Glomerular endothelial cell (primary cell): ENCODE measurements around the gene SBK1. TPM values are rescaled to one million over a fixed set of nuclear protein-coding genes. Genes with fewer than 3 reads are reported as not detected.

Experiments used
- DNase-seq: peaks from one replicate; pipeline ENCODE4 v3.0.0-alpha.2; 2011; ENCODE audit warnings: low read depth, low spot score; ENCODE audit errors: extremely low read depth
- total RNA-seq: library from RNA; depleted of rRNA; stranded (reverse); fragments of >200 nt; gene quantifications from 2 replicates; pipeline ENCODE4 v1.2.3, GENCODE V29; 2015

The SBK1 gene
- total RNA-seq, 1 donor from 2014 or later: 0.23 TPM

DNA sequence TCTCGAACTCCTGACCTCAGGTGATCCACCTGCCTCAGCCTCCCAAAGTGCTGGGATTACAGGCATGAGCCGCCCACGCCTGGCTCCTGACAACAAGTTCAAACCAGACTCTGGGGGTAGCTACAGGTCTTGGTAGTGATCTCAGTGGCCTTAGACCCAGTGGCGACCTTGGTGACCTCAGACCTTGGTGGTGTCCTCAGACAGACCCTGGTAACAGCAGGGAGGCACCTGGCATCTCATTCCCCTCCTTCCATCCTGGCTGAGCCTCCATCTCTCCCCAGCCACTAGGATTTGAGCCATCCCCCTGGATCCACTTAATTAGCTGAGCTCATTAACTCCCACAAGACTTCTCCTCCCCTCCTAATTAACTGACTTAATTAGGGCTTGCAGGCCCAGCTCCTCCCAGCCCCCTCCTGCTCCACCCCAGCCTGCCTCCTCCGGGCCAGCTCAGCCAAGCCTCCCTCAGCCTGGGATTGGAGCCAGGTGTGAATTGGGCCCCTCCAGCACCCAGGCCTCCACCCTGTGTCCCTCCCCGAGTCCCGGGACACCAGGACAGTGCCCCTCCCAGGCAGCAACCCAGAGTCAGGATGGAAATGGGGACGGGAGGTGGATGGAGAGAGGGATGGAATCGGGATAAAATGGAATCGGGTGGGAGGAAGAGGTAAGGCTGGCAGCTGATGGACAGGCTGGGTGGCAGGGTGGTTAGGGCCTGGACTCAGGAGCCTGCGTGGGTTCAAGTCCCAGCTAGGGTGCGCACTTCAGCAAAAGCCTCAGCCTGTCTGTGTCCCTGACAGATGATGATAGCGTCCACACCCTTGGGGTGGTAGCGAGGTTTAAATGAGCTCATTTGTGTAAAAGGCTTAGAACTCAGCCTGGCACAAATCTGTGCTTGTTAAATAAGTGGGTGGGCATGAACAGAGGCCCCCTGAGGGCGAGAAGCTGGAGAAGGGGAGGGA is 11.2 kb upstream of the SBK1 start:
- no peak for DNase-seq

- DNase-seq: no peak
These were observed 10.3 kb upstream of the SBK1 start for GRCh38 chr16:28282045-28282444.

- DNase-seq: no peak
These were observed 9.2 kb upstream of the SBK1 start for GRCh38 chr16:28283173-28283572.

DNA sequence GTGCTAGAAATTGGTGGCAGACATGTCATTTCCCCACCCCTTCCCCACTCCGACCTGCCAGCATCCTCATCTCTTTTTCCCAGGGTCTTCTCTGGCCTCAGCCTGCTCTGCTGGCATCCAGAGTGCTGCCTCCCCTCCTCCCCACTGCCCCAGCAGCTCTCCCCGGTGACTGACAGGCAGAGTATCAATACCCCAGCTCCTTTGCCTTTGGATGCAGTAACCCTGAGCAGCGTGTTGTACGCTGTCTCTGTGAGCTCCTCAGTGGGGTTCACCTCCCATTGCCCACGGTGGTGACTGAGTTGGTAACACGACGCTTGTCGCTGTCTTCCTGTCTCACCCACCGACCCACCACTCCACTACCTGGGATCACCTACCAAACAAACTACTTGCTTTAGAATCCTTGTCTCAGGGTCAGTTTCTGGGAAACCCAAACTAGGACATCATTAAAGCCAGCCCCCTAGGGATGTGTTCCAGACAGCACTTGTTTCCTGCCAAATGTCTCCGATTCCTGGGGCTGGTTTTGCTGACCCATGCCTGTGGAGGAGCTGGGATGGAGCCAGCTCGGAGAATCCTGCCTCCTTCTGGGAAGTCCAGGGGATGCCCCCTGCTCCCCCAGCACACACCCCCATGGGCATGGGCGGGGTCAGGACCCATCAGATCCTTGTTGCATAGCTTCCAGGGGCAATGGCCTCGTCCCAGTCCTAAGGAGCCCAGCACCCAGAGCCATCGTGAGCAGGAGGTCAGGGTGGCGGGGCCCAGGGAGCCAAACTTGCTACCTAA is 8.3 kb upstream of the SBK1 start:
- DNase-seq: no peak

DNA sequence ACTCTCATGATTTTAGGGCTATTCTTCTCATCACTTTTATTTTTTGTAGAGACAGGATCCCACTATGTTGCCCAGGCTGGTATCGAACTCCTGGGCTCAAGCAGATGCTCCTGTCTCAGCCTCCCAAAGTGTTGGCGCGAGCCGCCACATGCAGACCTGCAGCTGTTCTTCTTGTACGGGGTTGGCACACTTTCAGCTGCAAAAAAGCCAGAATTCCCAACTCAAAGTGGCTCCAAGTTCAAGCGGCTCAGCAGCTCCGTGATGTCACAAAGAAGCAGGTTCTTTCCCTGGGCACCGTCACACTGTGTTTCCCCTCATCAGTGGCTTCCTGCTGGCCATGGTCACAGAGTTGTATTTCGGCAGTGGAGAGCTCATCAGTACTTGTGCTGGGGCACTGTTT is 6.7 kb upstream of the SBK1 start:
- no peak for DNase-seq

DNA sequence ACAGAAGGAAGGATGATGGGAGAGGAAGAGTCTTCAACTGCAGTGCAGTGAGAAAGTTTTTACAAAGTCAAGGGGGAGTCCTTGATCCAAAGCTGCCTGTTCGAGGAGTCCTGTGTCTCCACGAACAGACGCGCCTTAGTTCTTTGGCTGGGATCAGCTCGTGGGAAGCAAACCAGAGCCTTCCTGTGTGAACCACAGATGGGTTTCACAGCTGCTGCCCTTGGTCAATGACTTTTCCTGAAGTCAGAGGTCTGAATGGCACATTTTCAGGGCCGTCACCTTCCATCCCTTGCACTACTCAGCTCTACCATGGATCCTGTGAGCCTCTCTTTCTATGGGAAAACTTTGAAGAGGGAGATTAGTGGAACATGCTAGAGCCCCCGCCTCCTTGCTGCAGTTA is 4.2 kb upstream of the SBK1 start:
- no peak for DNase-seq

DNA sequence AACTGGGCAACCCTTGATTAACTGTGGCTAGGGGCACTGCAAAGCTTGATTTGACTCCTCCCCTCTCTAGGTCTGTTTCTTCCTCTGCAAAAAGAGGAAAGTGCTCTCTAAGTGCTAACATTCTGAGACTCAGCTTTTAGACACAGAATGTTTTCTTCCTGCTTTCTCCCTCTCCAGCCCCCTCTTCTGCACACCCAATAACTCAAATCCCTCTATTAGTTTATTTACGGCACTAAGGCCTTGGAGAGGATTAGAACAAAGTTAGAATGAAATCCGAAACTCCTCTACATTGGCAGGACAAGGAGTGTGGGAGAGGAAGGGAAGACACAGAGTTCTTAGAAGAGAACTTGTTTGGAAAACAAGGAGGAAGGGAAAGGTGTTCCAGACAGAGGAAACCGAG is 3.3 kb upstream of the SBK1 start:
- DNase-seq: no peak

GRCh38 chr16:28289939-28290858 is 2.1 kb upstream of the SBK1 start:
- DNase-seq: no peak

GRCh38 chr16:28290859-28291254 is 1.5 kb upstream of the SBK1 start:
- no peak for DNase-seq

DNA sequence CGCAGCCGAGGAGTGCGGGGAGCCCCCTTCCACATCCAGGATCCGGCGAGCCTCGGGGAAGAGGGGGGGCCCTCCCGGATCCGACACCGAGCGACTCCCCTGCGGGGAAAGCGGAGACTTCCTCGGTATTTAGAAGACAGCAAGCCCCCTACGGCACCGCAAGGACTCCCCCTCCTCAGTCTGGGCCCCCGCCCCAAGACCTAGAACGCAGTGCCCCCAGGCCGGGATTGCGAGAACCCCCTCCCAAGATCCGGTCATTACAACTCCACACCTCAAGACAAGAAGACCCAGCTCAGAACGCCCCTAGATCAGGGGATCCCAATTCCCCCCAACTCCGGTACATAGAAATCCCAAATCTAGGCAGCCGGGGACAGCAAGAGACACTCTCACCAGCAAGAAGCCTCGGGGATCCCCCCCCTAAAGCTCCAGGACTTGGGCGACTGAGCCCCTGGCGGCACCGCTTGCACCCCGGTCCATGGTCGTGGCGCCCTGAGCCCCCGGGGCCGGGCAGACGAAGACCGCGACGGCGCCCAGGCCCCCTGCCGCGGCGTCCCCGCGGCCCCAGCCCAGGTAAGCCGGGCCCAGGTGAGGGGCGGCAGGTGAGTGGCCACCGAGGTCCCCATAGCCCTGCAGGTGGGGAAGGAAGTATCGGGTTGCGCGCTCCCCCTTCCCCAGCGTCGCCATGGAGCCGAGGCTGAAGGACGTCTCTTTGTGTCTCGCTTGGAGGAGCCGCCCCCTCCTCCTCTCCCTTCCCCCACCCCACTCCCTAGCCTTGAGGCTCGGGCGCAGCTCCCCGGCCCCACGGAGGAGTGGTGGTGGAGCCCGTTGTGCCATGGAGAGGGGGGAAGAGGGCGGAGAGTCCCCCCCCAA is 641 bp downstream of the SBK1 start:
- DNase-seq: no peak

GRCh38 chr16:28293601-28293960 is 1.3 kb downstream of the SBK1 start:
- no peak for DNase-seq

GRCh38 chr16:28294201-28294600 is 1.9 kb downstream of the SBK1 start:
- DNase-seq: no peak

DNA sequence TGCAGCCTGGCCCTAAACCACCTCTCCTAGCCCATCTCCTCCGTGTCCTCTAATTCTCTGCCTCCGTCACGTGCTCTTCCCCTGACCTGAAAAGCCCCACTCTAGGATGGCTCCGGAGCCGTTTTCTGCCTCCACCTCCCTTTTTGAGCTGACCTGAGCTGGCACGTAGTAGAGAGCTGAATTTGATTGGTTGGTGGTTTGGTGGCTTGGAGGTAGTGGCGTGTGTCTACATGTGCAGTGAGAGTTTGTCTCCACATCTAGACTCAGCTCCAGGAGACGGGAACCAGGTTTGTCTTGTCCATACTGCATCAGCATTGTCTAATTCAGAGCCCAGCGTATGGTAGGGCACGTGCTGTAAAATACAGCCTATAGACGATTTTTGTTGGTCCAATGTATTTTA is 3.0 kb downstream of the SBK1 start:
- DNase-seq: no peak

- DNase-seq: no peak
These were observed 5.0 kb downstream of the SBK1 start for GRCh38 chr16:28297308-28297707.

GRCh38 chr16:28297784-28298510 is 5.6 kb downstream of the SBK1 start:
- DNase-seq: no peak

GRCh38 chr16:28298511-28298878 is 6.2 kb downstream of the SBK1 start:
- DNase-seq: no peak

- no peak for DNase-seq
These were observed 8.0 kb downstream of the SBK1 start for GRCh38 chr16:28300327-28300726.

GRCh38 chr16:28301154-28301553 is 8.8 kb downstream of the SBK1 start:
- no peak for DNase-seq

- no peak for DNase-seq
These were observed 9.3 kb downstream of the SBK1 start for GRCh38 chr16:28301620-28302019.
